PC-3 (cell line): ENCODE measurements around the gene C1orf52. TPM values are rescaled to one million over a fixed set of nuclear protein-coding genes. Genes with fewer than 3 reads are reported as not detected.

Experiments
- ATAC-seq: fragments of 200-7000 bp; cut with Tn5 transposase; 2 replicates; pipeline ENCODE4 v1.9.1; 2020; ENCODE audit warnings: mild to moderate bottlenecking, moderate library complexity
- BruUV-seq: library from RNA; stranded (reverse); fragments of 400-500 nt; replicated peaks from 2 replicates; lab custom pipeline; 2021; lab: Mats Ljungman, UMichigan
- CTCF ChIA-PET: fragments of 300-600 bp; sonication (Branson Sonifier 250); formaldehyde crosslinking; loops from one replicate; lab custom pipeline; 2022; ENCODE audit warnings: antibody characterized with exemption; lab: Charles Lee
- POLR2A ChIA-PET: fragments of 300-600 bp; sonication (Branson Sonifier 250); formaldehyde crosslinking; loops from one replicate; lab custom pipeline; 2022; ENCODE audit warnings: antibody characterized with exemption; ENCODE audit not compliant: unreplicated experiment; lab: Charles Lee
- DNase-seq: peaks from one replicate; pipeline ENCODE4 v3.0.0-alpha.2; 2015
- H2AFZ ChIP-seq: fragments of 300-600 bp; sonication (generic); 2 replicates; pipeline ENCODE4 v1.6.0; 2016; ENCODE audit warnings: antibody characterized with exemption, low read length
- H3F3A ChIP-seq: fragments of 300-600 bp; sonication (generic); one replicate; pipeline ENCODE4 v1.6.0; 2017; ENCODE audit warnings: antibody characterized with exemption, low read length, control low read depth, mild to moderate bottlenecking; ENCODE audit not compliant: unreplicated experiment
- H3K27ac ChIP-seq: fragments of 300-600 bp; sonication (generic); 2 replicates; pipeline ENCODE4 v1.5.1; 2016; ENCODE audit warnings: mild to moderate bottlenecking, low read length
- H3K27me3 ChIP-seq: fragments of 300-600 bp; sonication (generic); 2 replicates; pipeline ENCODE4 v1.6.1; 2016; ENCODE audit warnings: low read length, mixed read lengths
- H3K36me3 ChIP-seq: fragments of 300-600 bp; sonication (generic); 2 replicates; pipeline ENCODE4 v1.6.1; 2016; ENCODE audit warnings: low read depth, mixed run types, low read length, mixed read lengths
- H3K4me1 ChIP-seq: fragments of 300-600 bp; sonication (generic); 2 replicates; pipeline ENCODE4 v1.5.1; 2016; ENCODE audit warnings: low read length; ENCODE audit not compliant: insufficient read depth
- H3K4me2 ChIP-seq: fragments of 300-600 bp; sonication (generic); 2 replicates; pipeline ENCODE4 v1.6.0; 2016; ENCODE audit warnings: low read length
- H3K4me3 ChIP-seq: fragments of 300-600 bp; sonication (generic); 2 replicates; pipeline ENCODE4 v1.5.1; 2016; ENCODE audit warnings: mild to moderate bottlenecking, low read length, mixed read lengths
- H3K79me2 ChIP-seq: fragments of 300-600 bp; sonication (generic); 2 replicates; pipeline ENCODE4 v1.6.1; 2017; ENCODE audit warnings: low read length, mixed read lengths
- H3K9ac ChIP-seq: fragments of 300-600 bp; sonication (generic); 2 replicates; pipeline ENCODE4 v1.6.0; 2016; ENCODE audit warnings: mild to moderate bottlenecking, low read length
- H3K9me2 ChIP-seq: fragments of 300-600 bp; sonication (generic); replicated peaks from 2 replicates; pipeline ENCODE4 v1.6.1; 2016; ENCODE audit warnings: mixed run types, low read length, mixed read lengths
- H3K9me3 ChIP-seq: fragments of 300-600 bp; sonication (generic); 2 replicates; pipeline ENCODE4 v1.6.1; 2016; ENCODE audit warnings: low read length, mixed read lengths
- H4K20me1 ChIP-seq: fragments of 300-600 bp; sonication (generic); 2 replicates; pipeline ENCODE4 v1.6.1; 2016; ENCODE audit warnings: low read length, mixed read lengths
- EZH2 ChIP-seq: fragments of 300-600 bp; sonication (generic); IDR thresholded peaks from one replicate; pipeline ENCODE4 v1.6.1; 2017; ENCODE audit warnings: antibody characterized with exemption, mild to moderate bottlenecking, low read length; ENCODE audit not compliant: unreplicated experiment
- EZH2phosphoT487 ChIP-seq: fragments of 300-600 bp; sonication (generic); IDR thresholded peaks from 2 replicates; pipeline ENCODE4 v1.6.1; 2018; ENCODE audit warnings: mild to moderate bottlenecking, antibody characterized with exemption, low read length, borderline replicate concordance
- intact Hi-C: fragments of 100-400 bp; cut with micrococcal nuclease; formaldehyde crosslinking; loops from 2 replicates; pipeline ENCODE4 v1.9.0; 2023
- total RNA-seq: library from RNA; depleted of rRNA; stranded (reverse); fragments of >200 nt; gene quantifications from 2 replicates; pipeline ENCODE4 v1.2.3, GENCODE V29; 2014
- TF ChIP-seq, protein P1 (sequence below): fragments of 300-600 bp; sonication (generic); conservative IDR thresholded peaks from 2 replicates; pipeline ENCODE4 v1.5.1; 2017; ENCODE audit warnings: antibody characterized with exemption, low read depth, mild to moderate bottlenecking, low read length

Gene C1orf52
- total RNA-seq, 1 experiment from 2014 or later: 59.9 TPM

- ChIA-PET CTCF (no interaction called here), POLR2A (no interaction called here)
- H2AFZ ChIP-seq: no peak overlapping the region
- H3K9me2 ChIP-seq: 0 out of 2 replicates have a peak, but pooled peaks cover 3% of the 10 kb centered on the region
- H3K9ac ChIP-seq: no peak overlapping the region
- H3K27ac ChIP-seq: no peak overlapping the region
- no peak overlapping the region for H3K4me2 ChIP-seq
- BruUV-seq: no TSS peak
- H3K4me1 ChIP-seq: peaks cover 15% of the 10 kb centered on the region
- no peak for ATAC-seq
- no peaks in the 10 kb centered on the region for H4K20me1 ChIP-seq
- intact Hi-C loops: no loop called here
- no peak for DNase-seq
- no peaks in the 10 kb centered on the region for H3K36me3 ChIP-seq
- H3K9me3 ChIP-seq: no peaks in the 10 kb centered on the region
- no peak overlapping the region for H3K4me3 ChIP-seq
- no peaks in the 10 kb centered on the region for H3F3A ChIP-seq
- no peaks in the 10 kb centered on the region for H3K79me2 ChIP-seq
- H3K27me3 ChIP-seq: no peaks in the 10 kb centered on the region
- TF ChIP-seq, protein P1, sequence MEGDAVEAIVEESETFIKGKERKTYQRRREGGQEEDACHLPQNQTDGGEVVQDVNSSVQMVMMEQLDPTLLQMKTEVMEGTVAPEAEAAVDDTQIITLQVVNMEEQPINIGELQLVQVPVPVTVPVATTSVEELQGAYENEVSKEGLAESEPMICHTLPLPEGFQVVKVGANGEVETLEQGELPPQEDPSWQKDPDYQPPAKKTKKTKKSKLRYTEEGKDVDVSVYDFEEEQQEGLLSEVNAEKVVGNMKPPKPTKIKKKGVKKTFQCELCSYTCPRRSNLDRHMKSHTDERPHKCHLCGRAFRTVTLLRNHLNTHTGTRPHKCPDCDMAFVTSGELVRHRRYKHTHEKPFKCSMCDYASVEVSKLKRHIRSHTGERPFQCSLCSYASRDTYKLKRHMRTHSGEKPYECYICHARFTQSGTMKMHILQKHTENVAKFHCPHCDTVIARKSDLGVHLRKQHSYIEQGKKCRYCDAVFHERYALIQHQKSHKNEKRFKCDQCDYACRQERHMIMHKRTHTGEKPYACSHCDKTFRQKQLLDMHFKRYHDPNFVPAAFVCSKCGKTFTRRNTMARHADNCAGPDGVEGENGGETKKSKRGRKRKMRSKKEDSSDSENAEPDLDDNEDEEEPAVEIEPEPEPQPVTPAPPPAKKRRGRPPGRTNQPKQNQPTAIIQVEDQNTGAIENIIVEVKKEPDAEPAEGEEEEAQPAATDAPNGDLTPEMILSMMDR: no peak
- no peak for TF ChIP-seq EZH2
- TF ChIP-seq EZH2phosphoT487: no peak
These were observed 38.7 kb downstream of the C1orf52 start for GRCh38 chr1:85220756-85221201.

- H3K79me2 ChIP-seq: no peaks in the 10 kb centered on the region
- POLR2A ChIA-PET: no interaction called here
- CTCF ChIA-PET: no interaction called here
- H3K9ac ChIP-seq: no peak overlapping the region
- H2AFZ ChIP-seq: no peak overlapping the region
- intact Hi-C loops: no loop called here
- no peaks in the 10 kb centered on the region for H3K9me3 ChIP-seq
- BruUV-seq: no TSS peak
- no peaks in the 10 kb centered on the region for H3K27me3 ChIP-seq
- H3K9me2 ChIP-seq: 0 out of 2 replicates have a peak, but pooled peaks cover 3% of the 10 kb centered on the region
- no peak overlapping the region for H3K4me2 ChIP-seq
- no peak overlapping the region for H3K27ac ChIP-seq
- H3K36me3 ChIP-seq: no peaks in the 10 kb centered on the region
- no peaks in the 10 kb centered on the region for H3F3A ChIP-seq
- DNase-seq: no peak
- no peak overlapping the region for H3K4me3 ChIP-seq
- H3K4me1 ChIP-seq: peaks cover 15% of the 10 kb centered on the region
- TF ChIP-seq EZH2 (no peak), EZH2phosphoT487 (no peak)
- TF ChIP-seq, protein P1: no peak
- no peak for ATAC-seq
- H4K20me1 ChIP-seq: no peaks in the 10 kb centered on the region
These were observed 39.4 kb downstream of the C1orf52 start for GRCh38 chr1:85219853-85220610.

- Histone ChIP-seq H3K36me3 (no peaks in the 10 kb centered on the region), H3K27ac (no peak overlapping the region), H3F3A (no peaks in the 10 kb centered on the region), H3K9ac (no peak overlapping the region), H3K9me2 (0 out of 2 replicates have a peak, but pooled peaks cover 3% of the 10 kb centered on the region), H3K4me3 (no peak overlapping the region), H4K20me1 (no peaks in the 10 kb centered on the region), H3K9me3 (no peaks in the 10 kb centered on the region), H3K4me2 (no peak overlapping the region), H3K27me3 (no peaks in the 10 kb centered on the region), H2AFZ (no peak overlapping the region), H3K4me1 (peaks cover 19% of the 10 kb centered on the region), H3K79me2 (no peaks in the 10 kb centered on the region)
- no peak for ATAC-seq
- CTCF ChIA-PET: no interaction called here
- POLR2A ChIA-PET: no interaction called here
- TF ChIP-seq, protein P1: no peak
- no peak for TF ChIP-seq EZH2
- TF ChIP-seq EZH2phosphoT487: no peak
- BruUV-seq: no TSS peak
- no peak for DNase-seq
- intact Hi-C loops: no loop called here
These were observed 42.8 kb downstream of the C1orf52 start for GRCh38 chr1:85216697-85217096.
